AG09309 (cell line): ENCODE results near the gene CSF1.

Experiments used
- DNase-seq: peaks from one replicate; pipeline ENCODE4 v3.0.0-alpha.2; 2010; ENCODE audit warnings: low read depth
- H3K4me3 ChIP-seq: 2 replicates; pipeline ENCODE4 v1.5.1; 2011; ENCODE audit warnings: mild to moderate bottlenecking, low read depth, low read length, moderate library complexity; ENCODE audit not compliant: control insufficient read depth
- CTCF ChIP-seq: IDR thresholded peaks from 2 replicates; pipeline ENCODE4 v1.5.1; 2011; ENCODE audit warnings: mild to moderate bottlenecking, low read depth, low read length, inconsistent platforms; ENCODE audit not compliant: insufficient read depth, control insufficient read depth; ENCODE audit errors: missing control alignments

The CSF1 gene

GRCh38 chr1:109927356-109927755 is 16.7 kb downstream of the CSF1 start:
- TF ChIP-seq CTCF = no peak

GRCh38 chr1:109927911-109928321 is 17.3 kb downstream of the CSF1 start:
- no peak for DNase-seq
- H3K4me3 ChIP-seq = no peak overlapping the region

More at GRCh38 chr1:109927356-109927755, 16.7 kb downstream of the CSF1 start:
- H3K4me3 ChIP-seq = no peak overlapping the region
- DNase-seq = no peak

GRCh38 chr1:109928591-109929111 is 18.0 kb downstream of the CSF1 start:
- no peak for TF ChIP-seq CTCF
- H3K4me3 ChIP-seq = no peak overlapping the region
- DNase-seq = no peak

More at GRCh38 chr1:109927911-109928321, 17.3 kb downstream of the CSF1 start:
- no peak for TF ChIP-seq CTCF

- DNase-seq = no peak
- TF ChIP-seq CTCF = no peak
- H3K4me3 ChIP-seq = no peak overlapping the region
These were observed 18.5 kb downstream of the CSF1 start for GRCh38 chr1:109929170-109929569.

GRCh38 chr1:109929588-109930251 is 19.1 kb downstream of the CSF1 start:
- H3K4me3 ChIP-seq = no peak overlapping the region
- no peak for DNase-seq
- TF ChIP-seq CTCF = no peak

GRCh38 chr1:109930252-109930993 is 19.8 kb downstream of the CSF1 start:
- H3K4me3 ChIP-seq = no peak overlapping the region
- TF ChIP-seq CTCF = no peak
- DNase-seq = no peak
